Epithelial cell of proximal tubule (primary cell): ENCODE results near the gene MRPL43. TPM values are rescaled to one million over a fixed set of nuclear protein-coding genes. Genes with fewer than 3 reads are reported as not detected.
A peak's percentile ranks its signal among the peaks of the same experiment; 100 is the strongest.

Experiments used
- DNase-seq: peaks from one replicate; pipeline ENCODE4 v3.0.0-alpha.2; 2011; ENCODE audit warnings: low read depth
- H3K4me3 ChIP-seq: 2 replicates; pipeline ENCODE4 v1.5.1; 2011; ENCODE audit warnings: low read depth, mild to moderate bottlenecking, low read length
- CTCF ChIP-seq: conservative IDR thresholded peaks from 2 replicates; pipeline ENCODE4 v1.5.1; 2012; ENCODE audit warnings: low read depth, mild to moderate bottlenecking, low read length
- total RNA-seq: library from RNA; depleted of rRNA; stranded (reverse); fragments of >200 nt; gene quantifications from 2 replicates; pipeline ENCODE4 v1.2.3, GENCODE V29; 2015

The MRPL43 gene
- total RNA-seq, 1 donor from 2014 or later: 99.6 TPM

- no peak for TF ChIP-seq CTCF
- H3K4me3 ChIP-seq: no peak overlapping the region
- DNase-seq: no peak
Measured at GRCh38 chr10:101013365-101013825, 26.1 kb upstream of the MRPL43 start.

GRCh38 chr10:101012525-101013364 lies 25.4 kb upstream of the MRPL43 start:
- TF ChIP-seq CTCF: peak; percentile 83
- no peak overlapping the region for H3K4me3 ChIP-seq
- DNase-seq: peak; percentile 73

GRCh38 chr10:101011517-101012423 lies 24.5 kb upstream of the MRPL43 start:
- peak; percentile 54 for TF ChIP-seq CTCF
- H3K4me3 ChIP-seq: no peak overlapping the region
- no peak for DNase-seq

- TF ChIP-seq CTCF: no peak
- no peak overlapping the region for H3K4me3 ChIP-seq
- DNase-seq: no peak
Measured at GRCh38 chr10:101010329-101010728, 23.0 kb upstream of the MRPL43 start.

GRCh38 chr10:101008823-101009423 lies 21.6 kb upstream of the MRPL43 start:
- DNase-seq: no peak
- no peak for TF ChIP-seq CTCF
- no peak overlapping the region for H3K4me3 ChIP-seq

GRCh38 chr10:101007915-101008822 lies 20.9 kb upstream of the MRPL43 start:
- no peak for DNase-seq
- no peak overlapping the region for H3K4me3 ChIP-seq
- no peak for TF ChIP-seq CTCF
